Stimulated activated CD8-positive, alpha-beta memory T cell treated with anti-CD3 and anti-CD28 coated beads, Interleukin-15, amount 100 ng/mL, for 4 hours (primary cell): ENCODE measurements around the gene PANK1.
"Not testable (repeated sequence)": the region's sequence is repeated elsewhere in the genome, so short reads cannot be mapped to it uniquely, and the experiment has no call there.

Experiments
- DNase-seq, 2 donors: peaks; one replicate each; pipeline ENCODE4 v3.0.0-alpha.2; 2020; ENCODE audit warnings: low read depth in 2 of 2

The PANK1 gene

GRCh38 chr10:89567576-89568245 lies 77.3 kb downstream of the PANK1 start:
- DNase-seq = no peak

- no peak for DNase-seq
Observed at GRCh38 chr10:89566992-89567391, 78.0 kb downstream of the PANK1 start.

- no peak for DNase-seq
Observed at GRCh38 chr10:89566095-89566950, 78.7 kb downstream of the PANK1 start.

- no peak for DNase-seq
Observed at GRCh38 chr10:89565180-89565579, 79.9 kb downstream of the PANK1 start.

GRCh38 chr10:89563861-89564478 lies 81.1 kb downstream of the PANK1 start:
- no peak for DNase-seq

- DNase-seq = no peak
Observed at GRCh38 chr10:89563311-89563710, 81.7 kb downstream of the PANK1 start.

GRCh38 chr10:89556600-89556999 lies 88.4 kb downstream of the PANK1 start:
- no peak for DNase-seq

GRCh38 chr10:89555688-89556445 lies 89.2 kb downstream of the PANK1 start:
- DNase-seq = no peak

- no peak for DNase-seq
Observed at GRCh38 chr10:89554433-89554832, 90.6 kb downstream of the PANK1 start.

GRCh38 chr10:89553064-89553734 lies 91.8 kb downstream of the PANK1 start:
- no peak for DNase-seq

- no peak for DNase-seq
Observed at GRCh38 chr10:89552213-89552612, 92.8 kb downstream of the PANK1 start.

GRCh38 chr10:89550509-89550908 lies 94.5 kb downstream of the PANK1 start:
- DNase-seq = no peak

- DNase-seq = no peak
Observed at GRCh38 chr10:89549510-89549909, 95.5 kb downstream of the PANK1 start.

- DNase-seq = no peak
Observed at GRCh38 chr10:89548673-89549072, 96.4 kb downstream of the PANK1 start.

GRCh38 chr10:89547853-89548513 lies 97.1 kb downstream of the PANK1 start:
- DNase-seq = no peak

- not testable (repeated sequence) for DNase-seq
Observed at GRCh38 chr10:89546651-89547050, 98.4 kb downstream of the PANK1 start.

- no peak for DNase-seq
Observed at GRCh38 chr10:89543841-89544240, 101.2 kb downstream of the PANK1 start.

- no peak for DNase-seq
Observed at GRCh38 chr10:89540420-89540949, 104.6 kb downstream of the PANK1 start.

- DNase-seq = no peak
Observed at GRCh38 chr10:89537364-89537763, 107.7 kb downstream of the PANK1 start.

GRCh38 chr10:89536013-89536354 lies 109.1 kb downstream of the PANK1 start:
- no peak for DNase-seq
